T-helper 2 cell treated with Interferon-gamma antibody and Interleukin-4, amounts not matched to agents 100 ng/mL and 5 ng/mL, for 36 hours (primary cell): ENCODE results near the gene NUDCD2. TPM values are rescaled to one million over a fixed set of nuclear protein-coding genes. Genes with fewer than 3 reads are reported as not detected.
"Not testable (repeated sequence)": the region's sequence is repeated elsewhere in the genome, so short reads cannot be mapped to it uniquely, and the experiment has no call there.

ENCODE experiments used
- intact Hi-C: fragments of 100-400 bp; cut with micrococcal nuclease; formaldehyde crosslinking; loops from one replicate; pipeline ENCODE4 v1.15.1; 2023
- total RNA-seq: library from RNA; stranded (reverse); gene quantifications from 2 replicates; pipeline ENCODE4 v1.2.3, GENCODE V29; 2022

Gene NUDCD2
- total RNA-seq, 1 donor from 2014 or later: 28.7 TPM

DNA sequence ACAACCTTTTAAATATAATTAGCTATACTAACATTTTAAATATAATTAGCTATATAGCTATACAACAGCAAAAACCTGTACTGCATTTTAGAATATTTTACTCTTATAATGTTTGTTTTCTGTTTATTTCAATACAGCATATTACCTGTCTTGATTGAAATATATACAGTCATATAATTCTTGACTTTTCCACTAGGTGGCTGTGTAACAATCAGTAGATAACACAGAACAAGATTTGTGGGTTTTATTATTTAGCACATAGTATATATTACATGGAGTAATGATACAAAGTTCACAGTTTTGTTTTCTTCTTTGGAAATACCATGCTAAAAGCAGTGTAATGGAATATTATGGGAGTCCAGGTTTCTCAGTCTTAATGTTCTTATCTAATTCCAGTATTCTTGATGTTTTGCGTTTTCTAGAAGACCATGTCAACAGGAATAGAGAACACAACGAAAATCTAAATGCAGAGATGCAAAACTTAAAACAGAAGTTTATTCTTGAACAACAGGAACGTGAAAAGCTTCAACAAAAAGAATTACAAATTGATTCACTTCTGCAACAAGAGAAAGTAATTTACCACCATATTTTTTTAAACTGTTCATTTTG, 13.8 kb upstream of the NUDCD2 start:
- intact Hi-C loops: no loop called here

DNA sequence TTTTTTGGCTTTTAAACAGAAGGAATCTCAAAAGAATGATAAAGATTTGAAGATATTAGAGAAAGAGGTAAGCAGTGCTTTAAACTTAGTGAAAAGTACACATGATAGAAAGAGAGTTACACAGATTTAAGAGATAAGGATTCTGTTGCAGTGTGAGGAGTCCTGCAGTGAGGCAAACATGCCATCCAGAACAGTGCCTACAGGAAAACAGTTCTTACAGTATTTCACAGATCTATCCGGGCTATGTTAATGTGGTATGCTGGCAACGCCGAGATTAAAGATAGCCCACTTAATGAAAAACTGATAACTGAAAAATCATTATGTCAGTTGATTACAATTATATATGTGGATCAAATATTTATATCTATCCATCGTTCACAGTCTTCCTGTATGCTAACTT, 7.8 kb upstream of the NUDCD2 start:
- intact Hi-C loops: no loop called here

DNA sequence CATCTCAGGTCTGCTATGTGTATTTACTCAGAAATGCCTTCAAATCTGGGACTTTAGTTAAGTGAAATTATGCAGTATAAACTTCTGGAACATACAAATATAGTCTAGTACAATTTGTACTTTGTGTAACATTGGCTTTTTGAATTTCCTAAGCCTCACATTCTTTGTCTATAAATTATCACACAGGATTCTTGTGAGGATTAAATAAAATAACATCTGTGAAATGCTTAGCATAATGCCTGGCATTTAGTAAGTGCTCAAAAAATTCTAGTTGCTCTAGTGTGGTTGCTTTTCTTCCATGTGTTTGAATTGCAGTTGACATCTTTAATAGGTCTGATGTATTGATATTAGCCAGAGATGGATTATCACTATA, 3.1 kb upstream of the NUDCD2 start:
- intact Hi-C loops: no loop called here

DNA sequence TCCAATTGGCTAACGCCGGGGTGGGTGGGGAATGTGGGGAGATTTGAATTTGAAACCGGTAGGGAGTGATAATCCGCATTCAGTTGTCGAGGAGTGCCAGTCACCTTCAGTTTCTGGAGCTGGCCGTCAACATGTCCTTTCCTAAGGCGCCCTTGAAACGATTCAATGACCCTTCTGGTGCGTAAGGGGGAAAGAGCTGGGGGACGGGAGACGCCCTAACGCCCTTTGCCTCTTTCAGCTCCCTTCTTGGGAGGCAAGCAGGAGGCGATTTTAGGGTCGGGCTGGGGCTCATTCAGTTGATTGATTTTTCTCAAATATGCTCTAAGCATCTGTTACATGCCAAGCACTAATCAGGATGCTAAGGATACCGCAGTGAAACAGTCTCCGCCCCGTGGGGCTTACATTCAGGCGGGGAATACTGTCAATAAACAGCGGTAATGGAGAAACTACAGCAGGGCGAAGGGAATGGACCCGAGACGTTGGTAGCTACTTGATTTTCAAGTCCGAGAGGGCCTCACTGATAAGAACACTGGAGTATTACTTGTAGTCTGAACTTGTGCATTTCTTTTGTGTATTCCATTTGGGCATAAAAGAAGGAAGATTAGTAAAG, 765 bp upstream of the NUDCD2 start, which contains the start of gene HMMR:
Gene HMMR, plus strand, starts transcription at position 71 of the 610 bp plus-strand sequence. Its CDS starts 61 bp downstream, at position 132.
- intact Hi-C loops: loop anchor here (1.0 kb wide), 2 partner anchors 23 to 45 kb away; partner anchors contain the start of genes CCNG1 and MAT2B

DNA sequence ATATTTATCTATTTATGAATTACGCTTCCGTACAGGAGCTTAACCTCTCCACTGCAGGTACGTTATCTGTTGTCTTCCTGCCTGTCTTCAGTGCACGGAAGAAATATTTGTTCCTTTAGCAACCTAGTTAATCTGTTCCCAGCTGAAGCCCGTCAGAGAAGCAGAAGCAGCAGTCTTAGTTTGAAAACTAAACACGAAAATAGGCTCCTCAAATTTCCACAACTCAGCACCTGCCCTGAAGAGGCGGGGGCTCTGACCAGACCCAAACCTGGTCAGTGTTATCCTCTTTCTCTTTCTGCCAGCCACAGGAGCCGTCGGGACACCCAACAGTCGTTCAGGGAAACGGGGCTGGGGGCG, 462 bp downstream of the NUDCD2 start:
- intact Hi-C loops: no loop called here

DNA sequence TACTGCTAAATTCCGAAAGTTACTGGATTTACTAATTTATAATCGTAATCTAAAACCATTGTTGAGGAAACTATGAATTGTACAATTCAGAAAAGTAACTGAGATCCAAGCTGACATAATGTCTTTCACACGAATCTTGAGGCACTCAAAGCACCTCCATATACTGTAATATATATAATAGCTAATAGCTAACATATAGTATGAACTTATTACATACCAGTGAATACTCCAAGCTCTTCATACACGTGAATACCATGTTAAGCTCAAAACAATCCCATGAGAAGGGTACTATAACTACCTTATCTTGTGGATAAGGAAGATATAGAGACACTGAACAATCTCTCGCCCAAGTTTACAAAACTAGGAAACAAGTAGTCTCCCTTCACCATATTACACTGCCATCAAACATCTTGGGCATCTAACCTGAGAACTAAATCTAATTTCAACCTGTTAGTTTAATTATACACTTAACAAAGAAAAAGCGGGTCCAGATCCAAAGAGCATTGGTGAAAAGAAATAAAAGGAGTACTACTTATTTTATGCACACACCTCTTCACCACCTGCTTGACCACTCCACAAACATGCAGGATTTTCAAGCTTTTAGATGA, 1.0 kb downstream of the NUDCD2 start:
- intact Hi-C loops: no loop called here

DNA sequence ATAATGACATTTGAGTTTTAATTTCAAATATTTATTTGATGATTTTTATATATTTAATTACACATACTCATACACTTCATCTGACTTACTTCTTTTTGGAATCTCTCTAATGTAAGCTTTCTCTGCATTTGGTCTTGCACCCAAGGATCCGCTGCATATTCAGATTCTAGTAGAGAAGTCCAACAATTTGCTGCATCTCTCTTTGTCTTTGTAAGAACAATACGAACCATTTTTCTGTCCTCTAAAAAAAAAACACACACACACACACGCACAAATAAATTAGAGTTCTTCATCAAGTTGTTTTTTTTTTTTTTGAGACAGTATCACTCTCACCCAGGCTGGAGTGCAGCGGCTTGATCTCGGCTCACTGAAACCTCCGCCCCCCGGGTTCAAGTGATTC, 3.1 kb downstream of the NUDCD2 start:
- intact Hi-C loops: no loop called here

DNA sequence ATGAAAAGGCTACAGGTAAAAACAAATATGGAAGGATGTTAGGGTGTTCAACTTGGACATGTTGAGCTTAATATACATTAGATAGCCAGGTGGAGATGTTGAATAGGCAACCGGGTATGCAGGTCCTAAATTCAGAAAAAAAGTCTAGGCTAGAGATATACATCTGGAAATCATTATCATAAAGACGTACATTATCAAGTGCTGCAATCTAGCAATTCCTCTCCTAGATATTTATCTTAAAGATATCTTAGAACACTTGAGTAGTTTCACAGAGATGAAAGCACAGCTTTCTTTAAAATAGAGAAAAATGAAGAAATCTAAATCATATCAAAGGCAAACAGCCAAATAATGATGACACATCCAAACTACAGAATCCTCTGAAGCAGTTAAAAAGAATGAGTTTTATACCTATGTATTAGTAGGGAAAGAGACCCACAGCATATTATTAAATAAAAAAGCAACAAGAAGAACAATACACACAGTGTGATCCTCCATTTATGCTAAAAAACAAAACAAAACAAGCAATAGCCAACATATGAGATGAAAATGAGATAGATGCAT, 3.8 kb downstream of the NUDCD2 start:
- intact Hi-C loops: no loop called here

DNA sequence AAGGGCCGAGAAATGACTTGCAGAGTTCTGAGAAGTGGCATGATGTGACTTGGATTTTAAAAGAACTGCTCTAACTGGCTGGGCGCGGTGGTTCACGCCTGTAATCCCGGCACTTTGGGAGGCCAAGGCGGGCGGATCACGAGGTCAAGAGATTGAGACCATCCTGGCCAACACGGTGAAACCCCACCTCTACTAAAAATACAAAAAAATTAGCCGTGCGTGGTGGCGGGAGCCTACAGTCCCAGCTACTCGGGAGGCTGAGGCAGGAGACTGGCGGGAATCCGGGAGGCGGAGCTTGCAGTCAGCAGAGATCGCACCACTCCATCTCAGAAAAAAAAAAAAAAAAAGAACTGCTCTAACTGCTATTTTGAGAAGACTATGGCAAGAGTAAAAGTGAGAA, 4.5 kb downstream of the NUDCD2 start:
- intact Hi-C loops: not testable (repeated sequence)

DNA sequence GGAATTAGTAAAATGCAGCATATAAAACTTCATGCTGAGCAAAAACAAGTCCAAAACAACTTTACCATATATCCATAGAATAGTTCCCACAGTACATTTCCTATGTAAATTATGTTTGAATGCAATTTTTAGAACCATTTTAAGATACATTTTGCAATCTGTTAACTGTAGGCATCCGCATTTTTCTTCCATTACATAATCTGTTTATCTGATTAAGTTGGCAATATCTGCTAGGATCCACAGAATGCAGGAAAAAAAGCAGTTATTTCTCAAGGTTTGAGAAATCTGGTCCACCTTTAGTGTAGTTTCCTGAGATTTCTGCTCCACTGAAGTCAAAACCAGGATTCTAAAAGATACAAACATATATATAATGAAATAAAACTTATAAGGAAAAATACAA, 6.2 kb downstream of the NUDCD2 start:
- intact Hi-C loops: loop anchor here (1.0 kb wide), 1 partner anchor 13 kb away; no protein-coding TSS in a partner anchor

DNA sequence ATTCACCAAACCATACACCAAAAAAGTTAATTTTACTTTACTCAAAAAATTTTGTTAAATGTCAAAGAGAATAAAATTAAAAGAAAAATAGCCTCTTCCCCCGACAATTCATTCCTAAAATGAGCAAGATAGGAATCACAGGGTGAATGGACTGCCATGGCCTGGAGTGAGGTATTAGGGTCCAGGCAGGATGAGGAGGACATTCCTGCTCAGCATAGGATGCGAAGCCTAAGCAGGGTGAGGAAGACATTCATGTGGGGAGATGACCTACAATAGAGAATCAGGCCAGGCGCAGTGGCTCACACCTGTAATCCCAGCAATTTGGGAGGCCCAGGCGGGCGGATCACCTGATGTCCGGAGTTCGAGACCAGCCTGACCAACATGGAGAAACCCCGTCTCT, 8.4 kb downstream of the NUDCD2 start:
- intact Hi-C loops: no loop called here

DNA sequence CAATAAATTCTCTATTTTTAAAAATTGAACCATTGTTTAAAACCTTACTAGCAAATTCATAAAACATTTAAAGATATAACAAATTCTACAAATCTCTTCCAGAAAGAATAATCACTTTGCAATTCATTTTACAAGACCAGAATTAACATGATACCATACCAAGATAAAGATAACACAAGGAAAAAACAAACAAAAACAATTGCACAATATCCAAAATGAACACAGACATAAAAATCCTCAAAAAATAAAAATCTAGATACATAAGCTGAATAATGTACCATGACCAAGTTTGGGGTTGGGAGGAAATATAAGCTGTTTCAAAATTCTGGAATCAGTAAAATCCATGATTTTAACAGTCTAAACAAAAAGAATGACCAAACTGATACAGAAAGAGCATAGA, 11.4 kb downstream of the NUDCD2 start:
- intact Hi-C loops: no loop called here

DNA sequence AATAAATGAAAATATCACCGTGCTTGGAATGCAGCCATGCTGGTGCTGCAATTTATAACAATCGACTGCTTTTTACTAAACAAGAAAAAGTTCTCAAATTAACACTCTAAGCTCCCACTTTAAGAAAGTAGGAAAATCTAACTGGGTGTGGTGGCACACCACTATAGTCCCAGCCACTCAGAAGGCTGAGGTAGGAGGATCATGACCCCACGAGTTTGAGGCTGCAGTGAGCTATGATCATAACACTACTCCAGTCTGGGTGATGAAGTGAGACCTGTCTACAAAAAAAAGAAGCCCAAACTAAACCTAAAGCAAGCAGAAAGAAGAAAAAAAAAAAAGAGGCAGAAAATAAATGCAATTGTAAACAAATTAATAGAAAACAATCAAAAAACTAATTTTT, 12.0 kb downstream of the NUDCD2 start:
- intact Hi-C loops: no loop called here

DNA sequence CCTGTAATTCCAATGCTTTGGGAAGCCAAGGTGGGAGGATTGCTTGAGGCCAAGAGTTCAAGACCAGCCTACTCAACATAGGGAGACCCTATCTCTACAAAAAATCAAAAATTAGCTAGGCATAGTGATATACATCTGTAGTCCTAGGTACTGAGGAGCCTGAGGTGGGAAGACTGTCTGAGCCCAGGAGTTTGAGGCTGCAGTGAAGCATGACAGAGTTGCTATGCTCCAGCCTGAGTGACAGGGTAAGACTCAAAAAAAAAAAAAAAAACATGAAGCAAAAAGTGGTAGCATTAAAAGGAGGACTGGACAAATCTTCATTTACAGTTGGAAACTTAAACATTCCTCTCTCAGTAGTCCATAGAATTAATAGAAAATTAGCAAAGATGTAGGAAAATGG, 12.7 kb downstream of the NUDCD2 start:
- intact Hi-C loops: no loop called here

DNA sequence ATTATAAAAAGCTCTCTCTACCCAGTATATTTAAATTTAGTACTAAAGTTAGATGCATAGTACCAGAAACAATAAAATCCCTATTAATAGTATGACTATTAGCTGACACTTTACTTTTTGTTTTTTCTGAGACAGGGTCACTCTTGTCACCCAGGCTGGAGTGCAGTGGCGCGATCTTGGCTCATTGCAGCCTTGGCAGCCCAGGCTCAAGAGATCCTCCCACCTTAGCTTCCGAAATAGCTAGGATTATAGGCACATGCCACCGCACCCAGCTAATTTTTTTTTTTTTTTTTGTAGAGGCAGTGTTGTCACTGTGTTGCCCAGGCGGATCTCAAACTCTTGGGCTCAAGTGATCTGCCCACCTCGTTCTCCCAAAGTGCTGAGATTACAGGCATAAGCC, 14.6 kb downstream of the NUDCD2 start:
- intact Hi-C loops: no loop called here

DNA sequence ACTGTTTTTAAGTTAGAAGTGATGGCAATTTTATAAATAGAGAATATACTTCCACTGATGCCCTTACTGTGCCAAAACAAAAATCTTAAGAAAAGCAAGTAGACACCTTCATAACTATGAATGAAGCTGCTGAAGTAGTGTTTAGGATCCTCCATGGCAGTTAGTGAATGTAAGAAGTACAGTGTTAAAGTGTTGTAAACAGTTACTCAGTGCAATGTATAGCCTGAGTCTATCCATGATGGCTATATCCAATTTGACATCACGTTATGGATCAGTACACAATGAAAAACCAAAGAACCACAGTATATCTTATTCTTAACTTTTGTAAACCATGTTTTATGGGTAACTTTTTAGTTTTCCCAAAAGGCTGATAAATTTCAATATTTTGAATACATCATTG, 15.4 kb downstream of the NUDCD2 start:
- intact Hi-C loops: no loop called here

DNA sequence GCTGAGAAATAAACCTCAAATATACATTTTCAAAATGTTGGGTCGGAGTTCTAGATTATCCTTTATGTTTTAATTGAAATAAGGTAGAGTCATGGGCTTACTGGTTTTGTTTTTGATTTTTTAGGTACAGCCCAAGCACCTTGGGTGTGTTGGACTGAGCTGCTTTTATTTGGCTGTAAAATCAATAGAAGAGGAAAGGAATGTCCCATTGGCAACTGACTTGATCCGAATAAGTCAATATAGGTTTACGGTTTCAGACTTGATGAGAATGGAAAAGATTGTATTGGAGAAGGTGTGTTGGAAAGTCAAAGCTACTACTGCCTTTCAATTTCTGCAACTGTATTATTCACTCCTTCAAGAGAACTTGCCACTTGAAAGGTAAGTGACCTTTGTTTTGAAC, 18.9 kb downstream of the NUDCD2 start:
- intact Hi-C loops: loop anchor here (1.0 kb wide), 1 partner anchor 12 kb away; no protein-coding TSS in a partner anchor

DNA sequence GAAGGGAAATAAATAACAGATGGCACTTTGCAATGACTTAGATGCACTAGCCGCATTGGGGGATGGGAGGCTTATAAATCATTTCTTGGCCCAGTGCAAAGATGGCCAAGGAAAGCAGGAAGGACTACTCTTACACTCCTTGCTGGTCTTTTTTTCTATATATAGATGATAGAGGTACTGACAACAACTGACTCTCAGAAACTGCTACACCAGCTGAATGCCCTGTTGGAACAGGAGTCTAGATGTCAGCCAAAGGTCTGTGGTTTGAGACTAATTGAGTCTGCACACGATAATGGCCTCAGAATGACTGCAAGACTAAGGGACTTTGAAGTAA, 20.8 kb downstream of the NUDCD2 start:
- intact Hi-C loops: no loop called here

DNA sequence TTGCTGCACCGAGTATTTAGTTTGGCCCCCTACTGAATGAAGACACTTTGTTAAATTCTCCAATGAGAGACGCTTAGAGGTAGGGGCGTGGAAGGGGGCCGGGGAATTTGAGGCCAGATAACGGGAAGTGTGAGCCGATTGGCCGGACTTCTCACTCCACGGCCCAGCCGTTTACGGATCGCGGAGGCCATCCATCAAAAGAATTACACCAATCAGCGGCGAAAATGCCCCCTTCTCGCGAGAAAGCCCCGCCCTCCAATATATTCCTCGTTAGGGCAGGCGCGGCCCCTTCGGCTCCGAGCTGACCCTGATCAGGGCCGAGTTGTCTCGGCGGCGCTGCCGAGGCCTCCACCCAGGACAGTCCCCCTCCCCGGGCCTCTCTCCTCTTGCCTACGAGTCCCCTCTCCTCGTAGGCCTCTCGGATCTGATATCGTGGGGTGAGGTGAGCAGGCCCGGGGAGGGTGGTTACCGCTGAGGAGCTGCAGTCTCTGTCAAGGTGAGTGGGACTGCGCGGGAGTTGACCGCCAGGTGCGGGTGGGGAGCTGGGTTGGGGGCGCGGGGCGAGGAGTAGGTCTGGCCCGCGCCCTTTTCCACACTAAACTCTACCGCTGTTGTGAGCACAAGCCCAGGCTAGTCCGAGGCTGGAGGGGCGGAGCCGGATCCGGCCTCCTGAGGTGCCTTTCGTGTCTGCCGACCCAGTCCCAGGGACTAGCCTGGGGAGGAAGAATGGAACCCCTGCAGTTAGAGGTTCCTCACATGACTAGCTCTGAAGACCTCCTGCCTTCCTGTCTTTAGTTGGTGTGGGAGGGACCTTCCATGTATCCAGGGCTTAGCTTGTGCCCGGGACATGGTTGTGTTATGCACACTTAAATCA, 22.4 kb downstream of the NUDCD2 start, which contains the start of gene CCNG1:
Gene CCNG1, plus strand, starts transcription at position 287 of the 874 bp plus-strand sequence. CDS start 1,662 bp downstream, outside the sequence.
- intact Hi-C loops: loop anchor here (1.0 kb wide), 2 partner anchors 23 to 68 kb away; partner anchors contain the start of genes HMMR, MAT2B and NUDCD2

DNA sequence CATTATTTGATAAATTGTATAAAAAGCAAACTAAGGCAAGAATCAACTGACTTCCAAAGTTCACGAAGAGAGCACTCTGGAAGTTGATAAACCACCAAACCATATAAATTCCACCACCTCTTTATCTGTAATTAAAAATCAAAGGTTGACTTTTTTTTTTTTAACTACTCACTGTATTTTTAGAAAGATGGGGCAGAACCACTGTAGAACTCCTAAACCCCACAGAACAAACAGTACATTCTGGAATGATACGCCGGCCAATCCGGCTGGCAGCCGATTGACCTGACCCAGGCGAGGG, 22.9 kb downstream of the NUDCD2 start:
- intact Hi-C loops: loop anchor here (1.0 kb wide), 2 partner anchors 23 to 68 kb away; partner anchors contain the start of genes HMMR, MAT2B and NUDCD2

DNA sequence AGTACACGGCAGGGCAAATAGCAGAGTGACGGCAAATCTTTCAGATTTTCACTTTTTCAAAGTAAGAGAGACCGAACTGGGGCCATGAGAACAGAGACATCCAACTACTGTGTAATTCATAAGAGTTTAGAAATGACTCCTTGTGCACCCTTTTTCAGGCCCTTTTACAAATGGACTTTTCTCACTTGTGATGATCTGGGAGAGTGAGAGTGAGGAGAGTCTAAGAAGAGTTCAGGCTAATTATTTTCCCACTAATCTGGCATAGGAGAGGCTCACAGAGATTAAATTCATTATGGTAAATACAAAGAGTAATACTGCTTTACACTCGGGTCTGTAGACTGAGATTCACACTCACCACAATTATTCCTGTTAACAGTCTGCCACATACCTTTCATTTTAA, 23.4 kb downstream of the NUDCD2 start:
- intact Hi-C loops: no loop called here
